ENCODE measurements around the gene ELK3.

The ELK3 gene

DNA sequence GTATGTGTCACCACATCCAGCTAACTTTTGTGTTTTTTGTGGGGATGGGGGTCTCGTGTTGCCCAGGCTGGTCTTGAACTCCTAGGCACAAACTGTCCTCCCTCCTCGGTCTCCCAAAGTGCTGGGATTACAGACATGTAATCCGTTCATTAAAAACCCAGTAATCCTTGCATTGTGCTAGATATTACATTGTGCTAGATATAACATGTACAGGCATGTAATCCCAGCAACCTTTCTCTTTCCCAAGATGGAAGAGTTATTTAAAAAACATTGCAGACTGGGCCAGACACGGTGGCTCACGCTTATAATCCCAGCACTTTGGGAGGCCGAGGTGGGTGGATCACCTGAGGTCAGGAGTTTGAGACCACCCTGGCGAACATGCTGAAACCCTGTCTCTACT lies 19.7 kb downstream of the ELK3 start:
- no peak for DNase-seq

- no peak for DNase-seq
Observed at GRCh38 chr12:96215919-96216273, 21.7 kb downstream of the ELK3 start.

GRCh38 chr12:96218989-96219678 lies 25.0 kb downstream of the ELK3 start:
- no peak for DNase-seq

- DNase-seq: peak; percentile 37
Observed at GRCh38 chr12:96219700-96220206, 25.6 kb downstream of the ELK3 start.

- DNase-seq: no peak
Observed at GRCh38 chr12:96220902-96221301, 26.7 kb downstream of the ELK3 start.

DNA sequence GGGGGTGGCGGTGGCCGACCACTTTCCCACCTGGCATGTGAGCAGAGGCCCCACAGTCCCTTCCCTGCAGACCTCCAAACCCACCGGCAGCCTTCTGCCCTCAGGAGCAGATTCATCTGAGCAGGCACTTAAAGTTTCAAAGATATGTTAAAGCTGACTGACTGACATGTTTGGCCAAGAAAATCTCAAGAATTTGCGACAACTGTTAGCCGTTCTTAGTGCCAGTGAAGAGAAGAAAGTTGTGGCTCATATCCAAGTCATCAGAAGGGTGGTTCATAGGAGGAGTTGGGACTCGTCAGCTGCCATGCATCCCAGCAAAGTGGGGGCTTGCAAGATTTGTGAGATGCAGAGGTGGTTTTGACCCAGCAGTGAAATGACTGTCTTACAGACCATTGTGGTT lies 27.2 kb downstream of the ELK3 start:
- DNase-seq: no peak

- DNase-seq: no peak
Observed at GRCh38 chr12:96223411-96224218, 29.4 kb downstream of the ELK3 start.

DNA sequence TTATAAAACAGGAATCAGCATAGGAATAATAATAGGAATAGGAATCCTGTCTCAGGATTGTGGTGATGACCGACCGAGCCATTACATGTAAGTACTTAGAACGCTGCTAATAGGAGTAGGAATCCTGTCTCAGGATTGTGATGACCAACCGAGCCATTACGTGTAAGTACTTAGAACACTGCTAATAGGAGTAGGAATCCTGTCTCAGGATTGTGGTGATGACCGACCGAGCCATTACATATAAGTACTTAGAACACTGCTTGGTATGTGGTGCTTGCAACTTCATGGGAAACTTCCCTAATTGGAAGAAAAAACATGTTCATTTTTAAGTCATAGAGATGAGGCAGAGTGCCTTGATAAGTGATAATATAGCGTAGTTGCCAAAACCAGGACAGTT lies 30.0 kb downstream of the ELK3 start:
- DNase-seq: no peak

DNA sequence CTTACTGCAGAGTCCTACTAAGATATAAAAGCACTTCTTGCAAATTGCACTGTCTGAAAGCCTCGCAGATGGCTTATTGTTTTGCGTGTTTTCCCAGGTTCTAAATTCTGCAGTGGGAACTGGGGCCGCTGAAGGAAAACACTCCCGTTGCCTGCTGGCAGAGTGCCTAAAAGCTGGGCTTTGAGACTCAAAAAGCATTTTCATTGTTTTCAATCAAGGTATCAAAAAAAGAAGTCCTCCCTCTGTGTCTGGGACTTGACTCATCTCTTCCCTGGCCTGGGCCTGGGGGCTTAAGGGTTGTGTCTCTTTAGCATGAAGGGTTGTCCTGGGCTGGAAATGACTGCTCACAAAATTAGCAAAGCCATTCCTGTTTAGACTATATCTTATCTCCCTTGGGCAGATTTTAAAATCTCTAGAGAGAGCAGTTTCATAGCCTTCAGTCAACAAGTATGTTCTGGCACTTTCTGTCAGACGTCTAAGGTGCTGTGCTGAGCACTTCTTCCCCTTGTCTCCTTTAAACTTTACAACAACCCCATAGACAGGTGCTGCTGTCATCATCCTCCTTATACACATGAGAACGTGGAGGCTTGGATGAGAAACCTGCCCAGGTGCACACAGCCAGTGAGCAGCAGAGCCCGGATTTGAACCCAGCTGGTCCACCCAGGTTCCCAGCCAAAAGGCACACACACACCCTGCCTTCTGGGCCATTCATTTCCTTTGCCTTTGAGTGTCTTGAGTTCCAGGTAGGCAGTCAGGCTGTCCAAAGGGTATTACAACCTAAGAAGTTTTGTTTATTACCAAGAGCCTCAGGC lies 31.1 kb downstream of the ELK3 start:
- DNase-seq: peak; percentile 55

- no peak for DNase-seq
Observed at GRCh38 chr12:96225994-96226399, 31.8 kb downstream of the ELK3 start.

- no peak for DNase-seq
Observed at GRCh38 chr12:96226401-96226800, 32.2 kb downstream of the ELK3 start.

DNA sequence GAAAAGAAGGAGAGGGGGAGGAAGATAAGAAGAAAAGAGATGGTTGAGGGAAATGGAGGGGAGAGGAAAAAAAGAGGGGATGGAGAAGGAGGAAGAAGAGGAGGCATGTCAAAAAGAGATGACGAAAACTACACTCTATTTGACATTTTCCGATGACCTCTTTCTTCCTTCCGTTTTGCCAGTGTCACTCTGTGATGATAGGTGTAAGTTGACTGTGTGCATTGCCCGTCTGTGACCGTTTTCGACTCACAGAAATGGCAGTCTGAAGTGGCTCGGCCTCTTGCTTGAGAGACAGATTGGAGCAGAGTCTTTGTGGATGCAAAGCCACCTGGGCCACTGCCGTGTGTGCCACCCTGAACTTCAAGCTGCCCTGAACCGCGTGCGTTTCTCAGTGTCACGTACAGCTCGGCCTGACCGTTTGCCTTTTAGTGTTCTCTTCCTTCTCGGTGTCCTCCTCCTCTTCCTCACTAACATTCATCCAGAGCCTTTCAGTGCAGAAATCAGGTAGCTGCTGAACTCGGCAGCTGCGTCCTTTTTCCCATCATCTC lies 32.7 kb downstream of the ELK3 start:
- DNase-seq: no peak

DNA sequence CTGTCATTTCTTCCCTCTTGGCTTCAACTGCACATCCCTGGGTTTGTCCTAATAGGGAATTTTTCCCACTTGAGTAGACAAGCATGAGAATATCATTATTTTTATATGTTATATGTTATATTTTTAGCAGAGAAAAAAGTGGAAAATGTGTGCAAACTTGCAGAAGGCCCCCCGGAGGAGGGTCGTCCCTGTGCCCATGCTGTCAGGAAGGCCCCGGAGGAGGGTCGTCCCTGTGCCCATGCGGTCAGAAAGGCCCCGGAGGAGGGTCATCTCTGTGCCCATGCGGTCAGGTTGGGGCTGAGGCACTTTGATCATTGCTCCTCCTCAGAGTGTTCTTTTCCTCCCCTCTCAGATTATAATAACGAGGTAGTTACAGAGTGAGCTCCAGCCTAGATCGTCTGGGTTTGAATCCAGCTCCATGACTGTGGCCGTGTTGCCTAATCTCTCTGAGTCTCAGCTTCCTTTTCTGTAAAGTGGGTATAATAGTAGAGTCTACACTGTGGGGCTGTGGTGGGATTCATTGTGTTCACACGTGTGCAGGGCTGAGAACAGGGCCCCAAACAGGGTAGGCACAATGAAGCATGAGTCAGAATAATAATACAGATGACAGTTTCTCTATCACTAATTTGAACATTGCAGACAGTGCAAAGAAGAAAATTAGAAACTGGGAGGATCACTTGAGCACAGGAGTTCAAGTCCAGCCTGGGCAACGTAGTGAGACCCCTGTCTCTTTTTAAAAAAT lies 33.4 kb downstream of the ELK3 start:
- DNase-seq: no peak

GRCh38 chr12:96228566-96229248 lies 34.5 kb downstream of the ELK3 start:
- DNase-seq: no peak

DNA sequence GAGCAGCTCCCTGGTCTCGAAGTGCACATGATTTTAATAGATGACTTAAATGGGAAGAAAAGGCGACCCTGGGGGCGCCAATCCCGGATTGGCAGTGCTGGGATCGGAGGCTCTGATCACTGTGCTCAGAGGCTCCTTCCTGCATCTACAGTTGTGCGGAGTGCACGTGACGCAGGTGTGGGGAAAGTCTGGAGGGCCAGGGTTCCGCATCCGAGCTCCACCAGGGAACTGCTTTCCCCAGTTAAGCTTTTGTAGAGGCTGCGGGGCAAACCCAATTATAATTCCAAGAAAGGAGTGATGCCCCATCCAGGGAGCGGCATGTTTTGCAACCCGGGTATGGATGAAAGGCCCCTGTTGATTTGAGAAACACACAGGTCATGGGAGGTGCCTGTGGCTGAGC lies 36.5 kb downstream of the ELK3 start:
- DNase-seq: no peak

GRCh38 chr12:96233168-96233567 lies 39.0 kb downstream of the ELK3 start:
- DNase-seq: no peak

- DNase-seq: no peak
Observed at GRCh38 chr12:96233939-96234461, 39.8 kb downstream of the ELK3 start.

- DNase-seq: no peak
Observed at GRCh38 chr12:96234591-96235483, 40.7 kb downstream of the ELK3 start.

GRCh38 chr12:96235484-96235826 lies 41.3 kb downstream of the ELK3 start:
- DNase-seq: no peak

DNA sequence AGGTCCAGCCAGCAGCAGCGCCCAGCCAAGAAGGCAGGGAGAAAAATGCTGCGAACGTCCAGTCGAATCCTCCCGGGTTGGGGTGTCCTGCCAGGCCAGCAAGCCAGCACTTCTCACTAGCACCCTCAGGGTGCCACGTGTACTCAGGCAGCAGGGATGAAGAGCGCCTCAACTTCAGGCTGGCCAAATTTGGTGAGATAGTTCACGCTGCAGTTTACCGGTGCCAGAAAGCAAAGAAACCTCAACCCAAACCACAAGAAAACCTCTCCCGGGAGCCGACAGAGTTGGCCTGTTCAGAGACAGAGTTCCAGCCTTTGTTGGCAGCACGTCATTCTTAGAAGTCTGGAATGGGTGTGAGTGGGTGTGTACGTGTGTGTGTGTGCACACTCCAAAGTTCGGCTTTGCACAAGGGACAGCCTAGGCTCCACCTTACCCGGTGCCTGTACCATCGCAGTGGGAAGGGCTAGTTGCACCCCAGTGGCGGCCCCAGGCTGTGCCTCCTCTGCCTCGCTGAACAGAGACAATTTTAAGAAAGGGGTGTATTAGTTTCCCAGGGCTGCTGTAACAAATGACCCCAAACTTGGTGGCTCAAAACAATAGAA lies 42.1 kb downstream of the ELK3 start:
- no peak for DNase-seq
